ENCODE data around the gene TMC2. TPM values are rescaled to one million over a fixed set of nuclear protein-coding genes. Genes with fewer than 3 reads are reported as not detected.
A peak's percentile ranks its signal among the peaks of the same experiment; 100 is the strongest.

TMC2 gene
- total RNA-seq, 2 donors from 2014 or later, result 0.26 TPM; not detected in 1

DNA sequence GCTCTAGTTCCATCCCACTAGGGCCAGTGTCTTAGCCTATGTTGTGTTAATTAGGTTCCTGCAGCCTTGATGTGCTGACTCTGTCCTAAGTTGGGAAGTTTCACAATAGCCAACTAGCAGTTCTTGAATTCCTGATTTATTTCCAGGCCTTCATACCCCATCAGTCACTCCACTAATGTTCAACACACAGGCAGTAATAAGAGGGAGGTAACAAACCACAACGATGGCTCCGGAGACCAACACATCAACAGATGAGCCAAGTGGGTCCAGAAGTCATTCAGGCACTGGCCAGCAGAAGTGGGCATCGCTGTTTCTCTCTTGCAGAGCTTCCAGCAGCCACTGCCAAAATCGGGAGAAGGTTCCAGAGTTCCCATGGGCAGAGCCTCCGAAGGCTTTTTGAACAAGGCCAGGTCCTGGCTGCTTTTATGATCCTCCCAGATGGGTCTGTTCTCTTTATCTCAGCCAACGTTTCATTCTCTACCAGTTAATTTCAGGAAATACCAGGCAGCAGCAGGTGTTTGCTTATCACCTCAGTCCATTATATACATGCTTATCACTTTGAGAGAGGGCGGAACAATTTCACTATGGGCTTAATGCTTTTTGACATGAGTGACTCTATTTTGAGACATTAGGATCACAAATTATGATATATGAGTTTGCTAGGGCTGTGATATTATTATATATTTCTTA, 67.6 kb downstream of the TMC2 start:
- H3K4me3 ChIP-seq, result no peak overlapping the region
- H3K27me3 ChIP-seq, result no peaks in the 10 kb centered on the region
- ATAC-seq (no peak), DNase-seq (no peak)
- 47 to 52% methylated on average over 7 of the region's 7 CpGs for WGBS, 2 donors
- no peak for TF ChIP-seq POLR2A (IDR thresholded peaks at IDR 0.05)
- TF ChIP-seq, protein P1, sequence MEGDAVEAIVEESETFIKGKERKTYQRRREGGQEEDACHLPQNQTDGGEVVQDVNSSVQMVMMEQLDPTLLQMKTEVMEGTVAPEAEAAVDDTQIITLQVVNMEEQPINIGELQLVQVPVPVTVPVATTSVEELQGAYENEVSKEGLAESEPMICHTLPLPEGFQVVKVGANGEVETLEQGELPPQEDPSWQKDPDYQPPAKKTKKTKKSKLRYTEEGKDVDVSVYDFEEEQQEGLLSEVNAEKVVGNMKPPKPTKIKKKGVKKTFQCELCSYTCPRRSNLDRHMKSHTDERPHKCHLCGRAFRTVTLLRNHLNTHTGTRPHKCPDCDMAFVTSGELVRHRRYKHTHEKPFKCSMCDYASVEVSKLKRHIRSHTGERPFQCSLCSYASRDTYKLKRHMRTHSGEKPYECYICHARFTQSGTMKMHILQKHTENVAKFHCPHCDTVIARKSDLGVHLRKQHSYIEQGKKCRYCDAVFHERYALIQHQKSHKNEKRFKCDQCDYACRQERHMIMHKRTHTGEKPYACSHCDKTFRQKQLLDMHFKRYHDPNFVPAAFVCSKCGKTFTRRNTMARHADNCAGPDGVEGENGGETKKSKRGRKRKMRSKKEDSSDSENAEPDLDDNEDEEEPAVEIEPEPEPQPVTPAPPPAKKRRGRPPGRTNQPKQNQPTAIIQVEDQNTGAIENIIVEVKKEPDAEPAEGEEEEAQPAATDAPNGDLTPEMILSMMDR (IDR thresholded peaks at IDR 0.05), result no peak
- H3K27ac ChIP-seq, result no peak overlapping the region
- H3K4me1 ChIP-seq, result no peaks in the 10 kb centered on the region
- H3K9me3 ChIP-seq, result no peaks in the 10 kb centered on the region
- H3K36me3 ChIP-seq (replicated peaks in 1 of 2; ENCODE audit: insufficient read depth in 1 of 2, low read depth in 2 of 2), result no peaks in the 10 kb centered on the region
- intact Hi-C loops (cut with DNase I), result no loop called here

DNA sequence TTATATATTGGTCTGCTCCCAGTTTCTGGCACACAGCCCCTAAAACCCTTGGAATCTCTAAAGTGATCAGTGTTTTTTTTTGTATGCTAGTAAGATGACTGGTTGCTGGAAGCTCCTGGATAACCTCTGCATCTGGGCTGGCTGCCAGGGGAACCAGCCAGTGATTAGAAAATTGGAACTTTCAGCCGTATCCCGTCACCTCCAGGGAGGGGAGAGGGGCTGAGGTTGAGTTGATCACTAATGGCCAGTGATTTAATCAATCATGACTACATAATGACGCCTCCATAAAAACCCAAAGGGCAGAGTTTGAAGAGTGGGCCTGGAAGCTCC, 68.1 kb downstream of the TMC2 start:
- WGBS, 2 donors, result 26 to 39% methylated on average over 3 of the region's 3 CpGs
- intact Hi-C loops (cut with DNase I), result no loop called here
- no peaks in the 10 kb centered on the region for H3K9me3 ChIP-seq
- H3K4me3 ChIP-seq, result no peak overlapping the region
- no peaks in the 10 kb centered on the region for H3K36me3 ChIP-seq (replicated peaks in 1 of 2; ENCODE audit: insufficient read depth in 1 of 2, low read depth in 2 of 2)
- no peaks in the 10 kb centered on the region for H3K27me3 ChIP-seq
- DNase-seq (peak in 1 of 4 donors; percentile 11), ATAC-seq (no peak)
- no peak for TF ChIP-seq POLR2A (IDR thresholded peaks at IDR 0.05)
- TF ChIP-seq, protein P1 (IDR thresholded peaks at IDR 0.05), result no peak
- H3K27ac ChIP-seq, result no peak overlapping the region
- H3K4me1 ChIP-seq, result no peaks in the 10 kb centered on the region

DNA sequence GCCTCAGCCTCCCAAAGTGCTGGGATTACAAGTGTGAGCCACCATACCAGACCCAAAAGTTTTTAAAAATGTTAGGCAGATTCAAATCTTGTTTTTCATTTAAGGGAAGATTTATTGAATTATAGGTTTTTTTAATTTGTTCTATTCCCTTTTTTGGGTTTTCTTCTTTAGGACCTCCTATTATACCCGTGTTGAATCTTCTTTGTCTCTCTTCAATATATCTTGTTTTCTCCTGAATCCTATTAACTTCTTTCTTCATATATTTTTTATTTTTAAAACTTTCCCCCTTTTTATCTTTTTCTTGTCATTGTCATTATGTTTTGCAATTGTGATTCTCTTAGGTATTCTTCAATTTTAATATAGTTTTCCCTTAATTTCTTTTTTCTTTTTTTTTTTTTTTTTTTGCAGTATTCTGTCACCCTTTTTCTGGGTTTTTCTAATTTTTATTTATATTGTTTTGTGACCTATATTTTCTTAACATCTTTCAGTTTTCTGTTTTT, 70.2 kb downstream of the TMC2 start:
- TF ChIP-seq, protein P1 (IDR thresholded peaks at IDR 0.05), result no peak
- no peak for TF ChIP-seq POLR2A (IDR thresholded peaks at IDR 0.05)

DNA sequence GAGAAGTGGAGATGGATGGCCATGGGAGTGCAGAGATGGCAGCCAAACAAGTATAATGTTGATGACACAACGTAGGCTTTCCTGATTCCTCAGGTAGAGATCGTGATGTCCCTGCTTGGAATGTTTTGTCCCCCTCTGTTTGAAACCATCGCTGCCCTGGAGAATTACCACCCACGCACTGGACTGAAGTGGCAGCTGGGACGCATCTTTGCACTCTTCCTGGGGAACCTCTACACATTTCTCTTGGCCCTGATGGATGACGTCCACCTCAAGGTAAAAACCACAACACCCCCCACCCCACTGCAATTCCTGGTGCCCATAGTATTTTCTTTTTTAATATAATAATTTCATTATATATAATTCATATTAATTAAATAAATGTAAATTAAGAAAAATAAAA, 74.0 kb downstream of the TMC2 start:
- DNase-seq, result no peak
- intact Hi-C loops (cut with DNase I), result no loop called here
- Histone ChIP-seq H3K4me3 (no peak overlapping the region), H3K36me3 (replicated peaks in 1 of 2; ENCODE audit: insufficient read depth in 1 of 2, low read depth in 2 of 2) (no peaks in the 10 kb centered on the region), H3K27me3 (no peaks in the 10 kb centered on the region), H3K4me1 (no peaks in the 10 kb centered on the region), H3K27ac (no peak overlapping the region), H3K9me3 (no peaks in the 10 kb centered on the region)
- TF ChIP-seq POLR2A (IDR thresholded peaks at IDR 0.05), result no peak
- TF ChIP-seq, protein P1 (IDR thresholded peaks at IDR 0.05), result no peak
- no peak for ATAC-seq
- WGBS, 2 donors, result 65 to 71% methylated on average over 6 of the region's 6 CpGs

More for the DNA sequence above, 70.2 kb downstream of the TMC2 start:
- Histone ChIP-seq H3K27ac (no peak overlapping the region), H3K27me3 (no peaks in the 10 kb centered on the region), H3K36me3 (replicated peaks in 1 of 2; ENCODE audit: insufficient read depth in 1 of 2, low read depth in 2 of 2) (no peaks in the 10 kb centered on the region), H3K4me1 (no peaks in the 10 kb centered on the region), H3K9me3 (no peaks in the 10 kb centered on the region), H3K4me3 (no peak overlapping the region)
- ATAC-seq, result no peak
- intact Hi-C loops (cut with DNase I), result no loop called here
- WGBS, 2 donors, result 91 to 96% methylated on average over 1 of the region's 1 CpG
- no peak for DNase-seq
